A549 (cell line): ENCODE measurements around the gene FBN2. TPM values are rescaled to one million over a fixed set of nuclear protein-coding genes. Genes with fewer than 3 reads are reported as not detected.

Source experiments
- ATAC-seq, 2 experiments: fragments of 200-7000 bp in 1 of 2; fragments of >200 bp in 1 of 2; cut with Nextera tagmentation in 1 of 2; cut with Tn5 transposase in 1 of 2; 3 replicates each; pipeline versions ENCODE4 v1.8.0 to v1.9.1; 2018 to 2020; ENCODE audit warnings: mild to moderate bottlenecking in 1 of 2, moderate library complexity in 1 of 2
- CTCF ChIA-PET: fragments of 300-600 bp; sonication (Branson Sonifier 250); formaldehyde crosslinking; extraction: SDS; loops from one replicate; lab custom pipeline; 2021; ENCODE audit warnings: antibody characterized with exemption, inconsistent platforms; lab: Yijun Ruan, JAX
- POLR2A ChIA-PET: fragments of 350-600 bp; formaldehyde crosslinking; extraction: SDS; loops from one replicate; lab custom pipeline; 2021; ENCODE audit warnings: antibody characterized with exemption, inconsistent platforms; lab: Yijun Ruan, JAX
- DNase-seq, 2 experiments: peaks; one replicate each; pipeline versions ENCODE4 v3.0.0 to v3.0.0-alpha.2; 2011 to 2016; ENCODE audit warnings: low read depth in 1 of 2, low spot score in 1 of 2
- FAIRE-seq: peaks from 2 replicates; lab custom pipeline; 2011; peaks lifted over from hg19 to GRCh38; lab: Jason Lieb, UNC
- H3K27ac ChIP-seq, 2 experiments: fragments of >200 bp; sonication (Bioruptor Twin); formaldehyde crosslinking; 3 replicates each; pipeline ENCODE4 v1.5.1; 2016 to 2017
- H3K4me1 ChIP-seq: fragments of >200 bp; sonication (Bioruptor Twin); formaldehyde crosslinking; 3 replicates; pipeline ENCODE4 v1.6.1; 2016
- H3K4me2 ChIP-seq: fragments of >200 bp; sonication (Bioruptor Twin); formaldehyde crosslinking; 3 replicates; pipeline ENCODE4 v1.6.1; 2016
- H3K4me3 ChIP-seq: fragments of >200 bp; sonication (Bioruptor Twin); formaldehyde crosslinking; 3 replicates; pipeline ENCODE4 v1.5.1; 2016
- H3K9me3 ChIP-seq: fragments of >200 bp; sonication (Bioruptor Twin); formaldehyde crosslinking; 3 replicates; pipeline ENCODE4 v1.6.1; 2016
- CHD2 ChIP-seq: fragments of 150-350 bp; IDR thresholded peaks from 2 replicates; pipeline ENCODE4 v1.6.1; 2014; ENCODE audit warnings: low read length; ENCODE audit not compliant: partially characterized antibody
- CHD4 ChIP-seq: fragments of 200-600 bp; sonication (generic); IDR thresholded peaks from 2 replicates; pipeline ENCODE4 v1.6.1; 2016; ENCODE audit warnings: antibody characterized with exemption, mild to moderate bottlenecking, borderline replicate concordance
- EHF ChIP-seq: fragments of 250-450 bp; sonication (Bioruptor Pico); IDR thresholded peaks from 2 replicates; pipeline ENCODE4 v1.5.0; 2020; ENCODE audit warnings: mild to moderate bottlenecking
- ESRRA ChIP-seq: fragments of 150-350 bp; IDR thresholded peaks from 2 replicates; pipeline ENCODE4 v1.6.1; 2014; ENCODE audit warnings: mild to moderate bottlenecking, low read length, borderline replicate concordance
- FOSL2 ChIP-seq, 2 experiments: fragments of 450-650 bp in 1 of 2; fragments of >200 bp in 1 of 2; sonication (Bioruptor Twin) in 1 of 2; formaldehyde crosslinking; IDR thresholded peaks; 2 replicates each; pipeline versions ENCODE4 v1.5.0 to v1.6.1; 2016 to 2020; ENCODE audit warnings: mild to moderate bottlenecking in 1 of 2, moderate library complexity in 1 of 2
- FOXS1 ChIP-seq: fragments of 250-450 bp; sonication (Bioruptor Pico); IDR thresholded peaks from 2 replicates; pipeline ENCODE4 v1.5.0; 2020; ENCODE audit warnings: mild to moderate bottlenecking, moderate library complexity
- HEYL ChIP-seq: fragments of 250-450 bp; sonication (Bioruptor Pico); IDR thresholded peaks from 2 replicates; pipeline ENCODE4 v1.8.0; 2021; ENCODE audit warnings: mild to moderate bottlenecking, moderate library complexity
- HOXA7 ChIP-seq: fragments of 250-450 bp; sonication (Bioruptor Pico); IDR thresholded peaks from 2 replicates; pipeline ENCODE4 v1.5.0; 2020; ENCODE audit warnings: mild to moderate bottlenecking, moderate library complexity
- HOXB5 ChIP-seq: fragments of 250-450 bp; sonication (Bioruptor Pico); IDR thresholded peaks from 2 replicates; pipeline ENCODE4 v1.5.0; 2020; ENCODE audit warnings: mild to moderate bottlenecking, moderate library complexity
- JUNB ChIP-seq: fragments of >200 bp; sonication (Bioruptor Twin); formaldehyde crosslinking; IDR thresholded peaks from 2 replicates; pipeline ENCODE4 v1.6.1; 2016
- KDM1A ChIP-seq: fragments of 200-600 bp; sonication (generic); IDR thresholded peaks from 2 replicates; pipeline ENCODE4 v1.6.1; 2016; ENCODE audit warnings: low read depth, mild to moderate bottlenecking
- KDM5A ChIP-seq: fragments of 200-600 bp; sonication (generic); IDR thresholded peaks from 2 replicates; pipeline ENCODE4 v1.6.1; 2016; ENCODE audit warnings: antibody characterized with exemption, mild to moderate bottlenecking
- MAFK ChIP-seq: fragments of 450-650 bp; IDR thresholded peaks from 2 replicates; pipeline ENCODE4 v1.6.1; 2014; ENCODE audit not compliant: partially characterized antibody
- MAX ChIP-seq: IDR thresholded peaks from 2 replicates; pipeline ENCODE4 v1.6.1; 2012
- NPAS2 ChIP-seq: fragments of 250-450 bp; sonication (Bioruptor Pico); IDR thresholded peaks from 2 replicates; pipeline ENCODE4 v1.8.0; 2022; ENCODE audit warnings: mild to moderate bottlenecking, moderate library complexity, borderline replicate concordance
- NR3C1 ChIP-seq: fragments of >200 bp; sonication (Bioruptor Twin); formaldehyde crosslinking; IDR thresholded peaks from 3 replicates; pipeline ENCODE4 v1.6.1; 2017
- REST ChIP-seq: fragments of 200-600 bp; sonication (generic); IDR thresholded peaks from 2 replicates; pipeline ENCODE4 v1.6.1; 2016; ENCODE audit warnings: antibody characterized with exemption, mild to moderate bottlenecking, moderate library complexity
- RFX5 ChIP-seq: fragments of 450-650 bp; IDR thresholded peaks from 2 replicates; pipeline ENCODE4 v1.7.1; 2014; ENCODE audit warnings: antibody characterized with exemption, mild to moderate bottlenecking, moderate library complexity
- SMC3 ChIP-seq: fragments of >200 bp; sonication (Bioruptor Twin); formaldehyde crosslinking; IDR thresholded peaks from 3 replicates; pipeline ENCODE4 v1.6.1; 2018; ENCODE audit warnings: inconsistent platforms
- TFCP2L1 ChIP-seq: fragments of 250-450 bp; sonication (Bioruptor Pico); IDR thresholded peaks from 2 replicates; pipeline ENCODE4 v1.5.0; 2021; ENCODE audit warnings: mild to moderate bottlenecking
- ZC3H11A ChIP-seq: fragments of 450-650 bp; IDR thresholded peaks from 2 replicates; pipeline ENCODE4 v1.6.1; 2014; ENCODE audit warnings: antibody characterized with exemption, mild to moderate bottlenecking
- ZFP36 ChIP-seq: fragments of 450-650 bp; IDR thresholded peaks from 2 replicates; pipeline ENCODE4 v1.6.1; 2014; ENCODE audit warnings: borderline replicate concordance; ENCODE audit not compliant: partially characterized antibody
- ZSCAN20 ChIP-seq: fragments of 250-450 bp; sonication (Bioruptor Pico); IDR thresholded peaks from 2 replicates; pipeline ENCODE4 v1.8.0; 2022; ENCODE audit warnings: mild to moderate bottlenecking, moderate library complexity
- WGBS: methylation state at CpG from one replicate; pipeline ENCODE4 v1.1.6; 2017; ENCODE audit errors: missing lambda C conversion rate; 5-methylcytosine and 5-hydroxymethylcytosine counted together
- polyA plus RNA-seq, 4 experiments: library from polyadenylated mRNA; depleted of rRNA in 3 of 4; stranded (reverse); fragments of >200 nt; fragmentation: RNase III in 1 of 4; extraction: RNeasy Plus Mini Kit Qiagen cat#74134 plus additional on column Dnase treatment in 1 of 4; gene quantifications; 2 replicates in 3 of 4; 3 replicates in 1 of 4; pipeline ENCODE4 v1.2.3, GENCODE V29; 2011 to 2017
- TF ChIP-seq, protein P1 (sequence below): fragments of >200 bp; sonication (Bioruptor Twin); formaldehyde crosslinking; IDR thresholded peaks from 3 replicates; pipeline ENCODE4 v1.5.1; 2016
- TF ChIP-seq, protein P2 (sequence below): IDR thresholded peaks from 2 replicates; pipeline ENCODE4 v1.6.1; 2012

Gene FBN2
- polyA plus RNA-seq, 2 of the 4 experiments (the other 2 are of a cell fraction) = 22.2 to 22.7 TPM

DNA sequence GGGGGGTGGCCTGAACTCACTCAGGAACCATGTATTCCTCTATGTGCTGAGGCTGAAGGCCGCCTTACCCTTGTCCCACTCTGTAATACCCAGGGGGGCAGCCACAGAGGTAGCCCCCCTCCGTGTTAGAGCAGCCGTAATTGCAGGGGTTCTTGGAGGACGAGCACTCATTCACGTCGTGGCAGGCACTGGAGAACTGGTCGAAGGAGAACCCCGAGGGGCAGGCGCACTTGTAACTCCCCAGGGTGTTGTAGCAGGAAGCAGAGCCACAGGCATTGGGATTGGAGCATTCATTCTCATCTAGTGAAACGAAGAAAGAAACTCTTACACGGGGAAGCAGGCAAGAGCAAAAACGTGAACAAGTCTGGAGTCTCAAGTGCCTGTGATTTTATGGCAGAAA, 274.7 kb downstream of the FBN2 start:
- FAIRE-seq = no peak
- Histone ChIP-seq H3K27ac (no peak overlapping the region), H3K4me2 (no peak overlapping the region), H3K4me1 (no peaks in the 10 kb centered on the region), H3K9me3 (no peaks in the 10 kb centered on the region), H3K4me3 (no peak overlapping the region)
- POLR2A ChIA-PET = no interaction called here
- no peak for DNase-seq
- ATAC-seq = no peak
- TF ChIP-seq, protein P1, sequence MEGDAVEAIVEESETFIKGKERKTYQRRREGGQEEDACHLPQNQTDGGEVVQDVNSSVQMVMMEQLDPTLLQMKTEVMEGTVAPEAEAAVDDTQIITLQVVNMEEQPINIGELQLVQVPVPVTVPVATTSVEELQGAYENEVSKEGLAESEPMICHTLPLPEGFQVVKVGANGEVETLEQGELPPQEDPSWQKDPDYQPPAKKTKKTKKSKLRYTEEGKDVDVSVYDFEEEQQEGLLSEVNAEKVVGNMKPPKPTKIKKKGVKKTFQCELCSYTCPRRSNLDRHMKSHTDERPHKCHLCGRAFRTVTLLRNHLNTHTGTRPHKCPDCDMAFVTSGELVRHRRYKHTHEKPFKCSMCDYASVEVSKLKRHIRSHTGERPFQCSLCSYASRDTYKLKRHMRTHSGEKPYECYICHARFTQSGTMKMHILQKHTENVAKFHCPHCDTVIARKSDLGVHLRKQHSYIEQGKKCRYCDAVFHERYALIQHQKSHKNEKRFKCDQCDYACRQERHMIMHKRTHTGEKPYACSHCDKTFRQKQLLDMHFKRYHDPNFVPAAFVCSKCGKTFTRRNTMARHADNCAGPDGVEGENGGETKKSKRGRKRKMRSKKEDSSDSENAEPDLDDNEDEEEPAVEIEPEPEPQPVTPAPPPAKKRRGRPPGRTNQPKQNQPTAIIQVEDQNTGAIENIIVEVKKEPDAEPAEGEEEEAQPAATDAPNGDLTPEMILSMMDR = no peak
- no peak for TF ChIP-seq EHF (CRISPR knock-in tag)
- CTCF ChIA-PET = no interaction called here
- 73% methylated on average over 12 of the region's 12 CpGs for WGBS

DNA sequence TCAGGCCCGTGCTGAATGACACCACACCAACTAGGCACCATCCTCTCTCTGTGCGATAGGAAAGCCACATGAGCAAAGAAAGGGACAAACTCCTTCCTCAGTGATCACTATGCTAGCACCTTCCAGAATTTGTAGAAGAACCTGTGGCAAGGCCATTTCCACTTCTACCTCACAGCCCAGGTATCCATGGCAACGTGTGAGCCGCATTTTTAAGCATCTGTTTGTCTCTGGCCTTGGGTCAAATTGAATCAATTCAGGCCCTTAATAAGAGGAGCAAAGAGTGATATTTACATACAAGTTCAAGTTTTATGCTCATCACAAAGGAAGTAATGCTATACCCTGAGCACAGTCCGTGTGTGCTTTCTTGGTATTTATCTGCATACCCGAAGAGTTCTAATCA, 275.1 kb downstream of the FBN2 start:
- DNase-seq (no peak), FAIRE-seq (no peak), ATAC-seq (no peak)
- ChIA-PET POLR2A (no interaction called here), CTCF (no interaction called here)
- H3K4me3 ChIP-seq = no peak overlapping the region
- TF ChIP-seq ESRRA (no peak), CHD4 (no peak), JUNB (no peak), MAFK (no peak), MAX (no peak), ZFP36 (no peak), ZSCAN20 (no peak), NR3C1 (no peak), HOXA7 (CRISPR knock-in tag) (no peak), RFX5 (no peak), FOSL2 (IDR thresholded peaks at IDR 0.05) (no peak), FOSL2 (CRISPR knock-in tag; IDR thresholded peaks at IDR 0.05) (no peak), REST (no peak), EHF (CRISPR knock-in tag) (no peak), SMC3 (no peak), NPAS2 (CRISPR knock-in tag) (no peak), KDM5A (no peak), TFCP2L1 (no peak), HOXB5 (CRISPR knock-in tag) (no peak)
- H3K4me1 ChIP-seq = no peaks in the 10 kb centered on the region
- no peak overlapping the region for H3K27ac ChIP-seq
- WGBS = 91% methylated on average over 6 of the region's 6 CpGs
- H3K9me3 ChIP-seq = no peaks in the 10 kb centered on the region
- no peak overlapping the region for H3K4me2 ChIP-seq

DNA sequence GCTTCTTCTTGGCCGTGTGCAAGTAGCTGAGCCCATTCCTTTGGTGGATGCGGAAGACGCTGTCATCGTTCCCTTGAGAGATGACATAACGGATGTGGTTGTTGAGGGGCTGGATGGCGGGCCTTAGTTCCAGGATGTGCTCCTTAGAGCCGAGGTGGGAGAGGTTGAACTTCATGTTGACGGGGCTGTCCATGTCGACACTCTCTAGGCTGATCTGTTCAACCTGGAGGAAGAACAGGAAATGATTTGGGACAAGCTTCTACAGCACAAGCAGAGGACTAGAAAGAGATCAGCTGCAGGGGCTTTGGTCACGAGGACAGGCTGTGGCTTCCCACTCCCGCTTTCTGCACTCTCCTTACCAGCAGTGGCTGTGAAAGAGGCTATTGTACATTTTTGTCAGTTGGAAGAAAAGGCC, 278.4 kb downstream of the FBN2 start:
- no peak overlapping the region for H3K4me3 ChIP-seq
- CTCF ChIA-PET = interaction anchor here (1.0 kb wide), 1 partner anchor 47 kb away, joined by 3 read pairs; no protein-coding TSS in a partner anchor
- FAIRE-seq = no peak
- H3K4me2 ChIP-seq = no peak overlapping the region
- ATAC-seq = no peak
- H3K27ac ChIP-seq = no peak overlapping the region
- no peaks in the 10 kb centered on the region for H3K4me1 ChIP-seq
- POLR2A ChIA-PET = no interaction called here
- no peak for DNase-seq
- no peaks in the 10 kb centered on the region for H3K9me3 ChIP-seq
- 79% methylated on average over 11 of the region's 11 CpGs for WGBS
- TF ChIP-seq SMC3 = no peak
- TF ChIP-seq ZC3H11A = no peak
- TF ChIP-seq CHD4 = no peak
- TF ChIP-seq MAFK = no peak
- TF ChIP-seq TFCP2L1 = no peak
- TF ChIP-seq FOXS1 (CRISPR knock-in tag) = no peak
- TF ChIP-seq, protein P1 = no peak
- no peak for TF ChIP-seq HEYL (CRISPR knock-in tag)
- no peak for TF ChIP-seq HOXA7 (CRISPR knock-in tag)
- TF ChIP-seq, protein P2, sequence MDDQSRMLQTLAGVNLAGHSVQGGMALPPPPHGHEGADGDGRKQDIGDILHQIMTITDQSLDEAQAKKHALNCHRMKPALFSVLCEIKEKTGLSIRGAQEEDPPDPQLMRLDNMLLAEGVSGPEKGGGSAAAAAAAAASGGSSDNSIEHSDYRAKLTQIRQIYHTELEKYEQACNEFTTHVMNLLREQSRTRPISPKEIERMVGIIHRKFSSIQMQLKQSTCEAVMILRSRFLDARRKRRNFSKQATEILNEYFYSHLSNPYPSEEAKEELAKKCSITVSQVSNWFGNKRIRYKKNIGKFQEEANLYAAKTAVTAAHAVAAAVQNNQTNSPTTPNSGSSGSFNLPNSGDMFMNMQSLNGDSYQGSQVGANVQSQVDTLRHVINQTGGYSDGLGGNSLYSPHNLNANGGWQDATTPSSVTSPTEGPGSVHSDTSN = no peak
- TF ChIP-seq CHD2 = no peak
- no peak for TF ChIP-seq KDM1A
